Stimulated activated naive CD4-positive, alpha-beta T cell (primary cell): ENCODE results near the gene ACSF3.

Experiments
- DNase-seq, 6 experiments: peaks; one replicate each; lab custom pipeline; 2025; lab: John Stamatoyannopoulos, UW

Gene ACSF3

GRCh38 chr16:89131783-89132182, 38.1 kb downstream of the ACSF3 start:
- DNase-seq = no peak

DNA sequence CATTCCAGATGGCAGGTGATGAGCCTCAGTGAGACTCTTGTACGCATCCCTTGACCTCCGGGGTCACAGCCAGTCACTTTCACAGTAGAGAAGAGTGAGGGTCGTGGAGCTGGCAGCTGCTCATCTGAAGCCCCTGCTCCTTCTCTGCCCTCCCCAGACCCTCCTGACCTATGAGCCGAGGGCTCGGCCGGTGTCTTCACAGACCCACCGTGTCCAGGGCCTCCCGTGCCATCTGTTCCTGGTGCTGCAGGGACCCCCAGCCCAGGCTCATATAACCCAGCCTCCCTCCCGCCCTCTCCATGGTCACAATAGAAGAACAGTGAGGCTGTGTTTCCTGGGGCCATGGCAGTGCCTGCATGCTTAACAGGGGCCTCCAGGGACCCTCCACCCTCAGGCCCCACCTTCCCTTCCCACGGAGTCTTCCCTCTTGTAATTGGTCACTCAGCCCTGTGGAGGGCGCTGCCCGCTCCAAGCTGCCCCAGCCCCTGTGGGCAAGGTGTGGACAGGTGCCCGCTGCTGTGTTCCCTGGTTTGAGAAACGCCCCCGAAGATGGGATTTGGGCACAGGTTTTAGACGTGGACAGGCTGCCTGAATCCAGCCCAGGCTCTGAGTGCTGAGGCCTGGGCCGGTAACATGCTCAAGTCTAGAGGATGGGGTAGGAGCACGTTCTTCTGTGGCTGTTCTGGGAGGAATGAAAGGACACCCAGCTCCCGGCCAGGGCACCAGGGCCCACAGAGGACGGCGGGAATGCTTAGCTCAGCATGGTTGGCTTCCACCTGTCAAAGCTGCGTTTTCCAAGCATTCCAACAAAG, 38.7 kb downstream of the ACSF3 start:
- DNase-seq = no peak

DNA sequence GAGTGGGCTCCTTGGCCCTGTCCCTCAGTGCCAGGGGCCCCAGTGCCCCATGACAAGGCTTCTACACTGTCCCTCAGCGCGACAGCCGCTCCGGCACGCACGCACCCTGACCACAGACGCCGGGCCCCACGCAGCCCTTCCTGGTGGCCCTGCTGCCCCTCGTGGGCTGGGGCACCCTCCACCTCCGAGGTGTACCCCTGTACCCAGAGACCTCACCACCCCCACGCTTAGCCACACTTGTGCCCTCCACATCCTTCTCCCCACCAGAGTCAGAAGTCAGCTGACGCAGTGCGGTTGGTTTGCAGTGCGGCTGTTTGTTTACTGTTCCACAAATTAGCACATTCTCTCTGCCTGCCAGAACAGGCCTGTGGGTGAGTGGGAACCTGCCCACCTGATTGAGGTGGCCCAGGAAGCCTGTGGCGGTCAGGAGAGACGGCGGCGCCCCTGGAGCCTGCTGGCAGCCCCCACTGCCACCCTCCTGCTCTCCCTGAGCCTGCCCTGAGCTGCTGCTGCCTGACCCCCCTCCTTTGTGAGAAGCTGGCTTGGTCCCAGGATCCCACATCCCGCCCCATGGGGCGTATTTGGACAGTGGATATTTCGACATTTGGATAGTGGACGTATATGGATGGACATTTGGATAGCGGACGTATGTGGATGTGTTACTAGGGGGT, 39.9 kb downstream of the ACSF3 start:
- no peak for DNase-seq

DNA sequence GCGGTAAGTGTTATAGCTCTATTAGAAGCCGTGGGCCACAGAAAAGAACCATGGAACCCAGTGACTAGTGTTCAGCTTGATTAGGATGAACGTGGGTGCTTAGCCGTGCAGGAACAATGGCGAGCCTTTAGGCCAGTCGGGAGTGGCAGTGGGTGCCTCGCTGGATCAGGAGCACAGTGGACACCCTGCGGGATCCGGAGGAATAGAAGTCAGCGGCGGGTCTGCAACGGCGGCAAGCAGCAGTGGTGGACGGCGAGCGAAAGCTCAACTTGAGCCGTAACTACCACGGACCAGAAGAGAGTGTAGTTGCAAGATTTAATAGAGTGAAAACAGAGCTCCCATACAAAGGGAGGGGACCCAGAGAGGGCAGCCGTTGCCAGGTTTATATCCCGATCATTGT, 40.6 kb downstream of the ACSF3 start:
- DNase-seq = no peak

DNA sequence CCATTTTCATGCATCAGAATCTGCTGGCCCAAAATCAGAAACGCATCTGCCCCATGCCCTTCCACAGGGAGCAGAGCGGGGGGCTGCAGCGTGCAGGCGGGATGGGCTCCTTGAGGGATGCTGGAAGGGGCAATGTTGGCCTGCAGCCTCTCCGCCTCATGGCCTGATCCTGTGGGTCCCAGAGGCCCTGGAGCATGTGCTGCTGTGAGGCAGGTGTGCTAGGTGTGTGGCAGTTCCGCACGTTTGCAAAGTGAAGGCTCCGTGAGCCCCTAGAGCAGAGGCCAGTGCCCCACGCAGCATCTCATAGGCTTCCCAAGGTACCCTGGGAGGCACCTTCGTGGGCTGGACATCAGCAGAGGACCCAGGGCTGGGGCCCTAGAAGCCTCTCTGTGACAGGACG, 41.5 kb downstream of the ACSF3 start:
- DNase-seq = no peak

GRCh38 chr16:89135971-89136765, 42.5 kb downstream of the ACSF3 start:
- DNase-seq = no peak

DNA sequence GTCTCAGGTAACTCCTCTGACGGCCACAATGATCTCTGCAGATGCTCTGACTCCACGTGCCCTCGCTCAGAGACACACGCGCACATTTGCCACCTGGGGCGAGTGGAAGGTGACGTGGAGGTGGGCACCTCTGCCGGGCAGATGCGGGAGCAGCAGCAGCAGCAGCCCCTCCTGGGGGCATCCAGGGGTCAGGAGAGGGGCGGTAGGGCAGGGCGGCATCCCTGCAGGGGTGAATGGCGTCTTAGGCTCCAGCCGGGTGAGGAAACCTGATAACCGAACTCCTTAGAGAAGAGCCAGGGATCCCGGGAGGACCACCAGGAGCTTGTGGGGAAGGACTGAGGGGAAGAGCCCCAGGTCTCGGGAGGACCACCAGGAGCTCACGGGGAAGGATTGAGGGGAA, 43.3 kb downstream of the ACSF3 start:
- no peak for DNase-seq

DNA sequence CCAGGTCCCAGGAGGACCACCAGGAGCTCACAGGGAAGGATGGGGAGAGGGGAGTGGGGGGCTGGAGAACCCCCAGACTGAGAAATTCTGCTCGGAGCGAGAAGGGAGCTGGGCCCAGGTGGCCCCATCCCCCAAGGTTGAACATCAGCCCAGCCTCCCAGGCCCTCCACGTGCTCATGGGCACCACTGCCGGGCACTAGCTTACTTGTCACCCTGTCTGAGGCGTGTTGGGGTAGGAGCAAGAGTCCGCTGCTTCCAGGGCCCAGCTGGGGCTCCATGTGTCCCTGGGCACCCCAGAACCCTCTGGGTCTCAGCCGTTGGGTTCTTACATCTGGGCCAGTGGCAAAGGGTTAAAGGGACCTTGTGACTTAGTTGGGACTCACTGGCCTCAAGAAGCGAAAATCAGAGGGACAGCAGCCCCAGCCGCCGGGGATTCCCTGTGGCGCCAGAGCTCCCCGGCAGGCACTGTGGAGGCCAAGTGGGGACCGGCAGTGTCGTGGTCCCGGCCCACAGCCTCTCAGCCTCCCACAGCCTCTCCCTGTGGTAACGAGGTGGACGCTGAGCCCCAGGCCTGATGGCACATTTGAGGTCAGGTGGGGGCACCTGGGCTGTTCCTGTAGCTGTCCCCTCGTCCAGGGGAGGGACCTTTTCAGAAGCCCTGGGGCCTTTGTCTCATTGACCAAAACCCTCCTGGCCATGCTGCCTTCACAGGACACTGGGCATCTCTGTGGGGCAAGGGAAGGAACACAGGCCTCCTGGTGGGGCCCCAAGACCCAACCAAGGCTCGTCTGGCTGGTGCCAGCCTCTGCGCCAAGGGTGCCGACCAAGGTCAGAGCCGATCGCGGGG, 44.2 kb downstream of the ACSF3 start:
- no peak for DNase-seq

DNA sequence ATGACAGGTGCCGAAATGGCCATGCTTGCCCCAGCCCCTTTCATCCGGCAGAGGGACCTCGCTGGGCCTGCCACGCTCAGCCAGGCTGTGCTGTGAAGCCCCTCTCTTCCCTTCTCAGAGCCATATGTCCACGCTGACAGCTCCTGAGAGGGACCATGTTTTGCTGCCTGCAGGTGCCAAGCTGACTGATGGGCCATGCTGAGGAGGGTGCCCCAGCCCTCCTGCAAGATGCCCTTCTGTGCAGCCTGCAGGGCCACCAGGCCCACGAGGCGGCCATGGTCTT, 44.8 kb downstream of the ACSF3 start:
- DNase-seq = no peak

DNA sequence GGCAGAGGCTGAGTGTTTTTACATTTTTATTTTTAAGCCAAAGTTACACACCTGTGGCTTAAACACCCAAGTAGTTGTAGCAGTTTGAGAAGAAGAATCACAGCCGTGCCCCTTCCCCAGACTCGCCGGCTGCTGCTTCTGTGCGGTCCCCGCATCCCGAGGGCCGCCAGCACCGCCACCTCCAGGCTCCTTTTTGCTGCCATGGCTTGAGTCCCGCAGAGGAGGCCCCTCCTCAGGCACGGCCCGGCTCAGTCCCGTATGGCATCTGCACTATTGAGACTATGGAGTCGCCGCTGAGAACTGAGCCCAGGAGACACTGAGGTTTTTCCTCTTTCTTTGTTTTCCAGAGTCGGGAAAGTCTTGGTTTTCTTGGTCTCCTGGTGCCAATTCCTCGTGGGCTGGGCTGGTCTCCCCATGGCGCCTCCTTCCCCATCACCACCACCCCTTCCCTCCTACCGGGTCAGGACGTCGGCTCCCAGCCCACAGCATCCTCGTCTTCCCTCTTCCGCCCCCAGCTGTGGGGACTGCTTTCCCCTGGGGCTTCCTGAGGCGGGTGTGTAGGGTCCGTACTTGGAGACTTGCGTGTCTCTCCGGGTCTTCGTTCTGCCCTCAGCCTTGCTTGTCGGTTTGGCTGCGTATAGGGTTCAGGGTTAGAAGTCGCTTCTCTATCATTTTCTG, 45.3 kb downstream of the ACSF3 start:
- DNase-seq = no peak

DNA sequence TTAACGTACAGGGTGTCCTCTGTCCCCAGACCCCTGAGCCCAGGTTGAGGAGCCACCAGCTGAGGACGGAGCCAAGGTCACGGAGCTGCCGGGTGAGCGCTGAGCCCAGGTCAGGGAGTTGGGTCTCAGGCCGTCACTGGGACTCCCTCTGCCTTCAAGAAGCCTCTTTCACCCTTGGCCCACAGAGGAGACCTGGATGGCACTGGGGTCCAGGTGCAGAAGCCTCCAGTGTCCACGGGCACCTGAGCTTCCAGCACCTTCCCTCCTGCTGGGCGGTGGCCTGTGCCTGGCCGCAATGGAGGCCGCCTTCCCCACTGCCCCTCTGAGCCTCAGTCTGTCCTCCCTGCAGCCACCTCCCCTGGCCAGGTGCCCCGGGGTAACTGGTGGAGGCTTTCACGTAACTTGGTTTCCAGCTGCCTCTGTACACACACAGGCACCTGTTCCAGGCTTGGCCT, 46.3 kb downstream of the ACSF3 start:
- no peak for DNase-seq

GRCh38 chr16:89140401-89140800, 46.7 kb downstream of the ACSF3 start:
- no peak for DNase-seq

GRCh38 chr16:89140981-89141883, 47.6 kb downstream of the ACSF3 start:
- no peak for DNase-seq

GRCh38 chr16:89141884-89142267, 48.2 kb downstream of the ACSF3 start:
- DNase-seq = no peak

DNA sequence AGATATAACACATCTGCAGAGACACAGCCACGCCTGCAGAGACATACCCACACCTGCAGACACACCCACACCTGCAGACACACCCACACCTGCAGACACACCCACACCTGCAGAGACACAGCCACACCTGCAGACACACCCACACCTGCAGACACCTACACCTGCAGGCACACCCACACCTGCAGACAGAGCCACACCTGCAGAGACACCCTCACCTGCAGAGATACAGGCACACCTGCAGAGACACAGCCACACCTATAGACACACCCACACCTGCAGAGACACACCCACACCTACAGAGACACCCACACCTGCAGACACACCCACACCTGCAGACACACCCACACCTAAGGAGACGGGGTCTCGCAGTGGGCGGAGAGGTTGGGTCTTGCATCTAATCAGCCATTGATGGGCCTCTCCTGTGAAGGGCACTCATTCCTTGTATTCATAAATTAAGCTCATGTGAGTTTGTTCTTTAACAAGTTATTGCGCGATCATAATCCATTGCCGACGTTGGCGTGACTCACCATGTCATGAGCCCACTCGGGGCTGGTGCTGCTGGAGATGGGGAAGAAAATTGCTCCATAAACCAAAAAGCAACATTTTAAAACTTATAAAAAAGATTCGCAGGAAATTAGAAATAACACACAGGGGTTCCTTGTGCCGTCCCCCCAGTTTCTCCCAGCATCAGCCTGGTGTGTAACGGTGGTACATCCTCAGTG, 49.0 kb downstream of the ACSF3 start:
- no peak for DNase-seq

DNA sequence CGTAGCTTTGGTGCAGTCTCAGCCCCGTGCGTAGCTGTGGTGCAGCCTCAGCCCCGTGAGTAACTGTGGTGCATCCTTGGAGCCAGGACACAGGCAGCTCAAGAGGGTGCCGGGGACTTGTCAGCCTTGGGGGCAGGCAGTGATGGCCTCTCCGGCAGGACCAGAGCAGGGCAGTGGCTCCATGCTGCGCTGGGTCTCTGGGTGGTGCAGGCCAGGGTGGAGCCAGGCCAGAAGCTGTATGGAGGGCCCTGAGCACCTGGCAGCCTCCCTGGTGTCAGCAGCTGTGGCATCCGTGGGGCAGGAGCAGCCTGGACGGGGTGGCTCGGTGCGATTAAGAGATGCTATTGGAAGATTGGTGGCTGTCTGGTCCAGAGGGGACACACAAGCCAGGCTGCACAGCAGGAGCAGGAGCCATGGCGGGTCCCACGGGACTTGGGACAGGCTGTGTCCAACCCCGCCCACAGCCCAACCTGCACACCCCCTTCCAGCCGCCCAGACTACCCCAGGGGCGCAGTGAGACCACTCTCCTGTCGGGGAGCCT, 49.6 kb downstream of the ACSF3 start:
- DNase-seq = no peak

DNA sequence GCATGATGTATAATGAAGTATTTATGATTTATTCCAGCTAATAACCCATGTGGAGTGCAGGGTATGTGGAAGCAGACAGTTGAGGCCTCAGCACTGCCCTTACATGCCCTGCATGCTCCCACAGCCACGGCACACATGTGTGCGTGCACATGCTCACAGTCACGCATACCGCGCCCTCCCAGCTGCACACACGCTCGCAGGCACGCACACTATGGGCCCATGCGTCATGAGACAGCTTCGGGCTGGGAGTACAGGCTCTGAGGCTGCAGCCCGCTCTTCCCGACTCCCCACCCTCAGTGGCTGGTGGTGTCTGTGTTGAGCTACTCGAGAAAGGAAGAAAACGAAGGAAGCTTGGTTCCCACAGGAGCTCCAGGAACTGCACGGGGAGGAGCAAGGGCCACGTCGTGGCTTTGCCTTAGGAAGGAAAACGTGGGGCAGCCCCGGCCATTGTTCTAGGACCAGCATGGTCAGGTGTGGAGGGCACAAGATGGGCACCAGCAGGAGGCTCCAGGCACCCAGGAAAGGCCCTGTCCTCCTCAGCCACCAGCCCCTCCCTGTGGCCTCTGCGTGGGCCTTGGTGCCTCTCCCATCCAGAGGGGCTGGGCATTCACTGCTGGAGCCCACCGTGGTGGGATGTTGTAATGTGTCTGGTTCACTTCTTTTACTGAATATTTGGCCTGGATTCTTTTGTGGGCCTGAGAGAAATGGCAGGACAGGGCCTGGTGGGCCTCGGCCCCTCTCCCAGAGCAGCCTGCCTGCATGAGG, 50.4 kb downstream of the ACSF3 start:
- DNase-seq = no peak

DNA sequence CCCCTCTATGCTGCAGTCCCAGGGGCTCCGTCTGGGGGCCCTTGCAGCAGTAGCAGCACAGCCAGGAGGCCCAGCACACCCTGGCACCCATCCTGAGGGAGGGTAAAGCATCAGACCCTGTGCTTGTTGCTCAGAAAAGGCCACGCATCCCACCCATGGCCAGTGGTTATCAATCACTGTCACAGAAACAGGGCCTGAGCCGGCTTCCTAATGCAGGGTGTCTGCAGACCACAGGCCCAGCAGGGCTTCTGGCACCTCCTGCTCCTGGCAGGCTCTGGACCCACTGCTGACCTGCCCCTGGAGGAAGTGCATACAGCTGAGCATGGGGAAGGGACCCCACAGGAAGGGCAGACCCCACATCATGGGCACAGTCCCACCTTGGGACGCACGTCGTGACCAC, 51.0 kb downstream of the ACSF3 start:
- DNase-seq = no peak
